ENCODE data around the gene SPOP. TPM values are rescaled to one million over a fixed set of nuclear protein-coding genes. Genes with fewer than 3 reads are reported as not detected.

SPOP gene
- total RNA-seq, 1 donor from 2014 or later: 58.0 TPM

GRCh38 chr17:49700960-49701359 lies 23.1 kb upstream of the SPOP start:
- Mint-ChIP-seq H3K9me3 (ENCODE audit: low read depth) (no peaks in the 10 kb centered on the region), H3K4me3 (ENCODE audit: low read depth) (no peak overlapping the region), H3K27me3 (peaks cover 3% of the 10 kb centered on the region), H3K4me1 (ENCODE audit: low read depth) (peaks cover 1% of the 10 kb centered on the region), H3K27ac (no peak overlapping the region), H3K36me3 (ENCODE audit: insufficient read depth) (peaks cover 19% of the 10 kb centered on the region)
- no peak for TF ChIP-seq CTCF (IDR thresholded peaks at IDR 0.05; ENCODE audit: unreplicated experiment)
- no peak for DNase-seq (ENCODE audit: low spot score, unreplicated experiment)

GRCh38 chr17:49699966-49700575 lies 22.2 kb upstream of the SPOP start:
- no peak overlapping the region for H3K27ac Mint-ChIP-seq
- peaks cover 6% of the 10 kb centered on the region for H3K27me3 Mint-ChIP-seq
- DNase-seq (ENCODE audit: low spot score, unreplicated experiment): no peak
- H3K9me3 Mint-ChIP-seq (ENCODE audit: low read depth): no peaks in the 10 kb centered on the region
- peaks cover 3% of the 10 kb centered on the region for H3K4me1 Mint-ChIP-seq (ENCODE audit: low read depth)
- no peak for TF ChIP-seq CTCF (IDR thresholded peaks at IDR 0.05; ENCODE audit: unreplicated experiment)
- H3K4me3 Mint-ChIP-seq (ENCODE audit: low read depth): no peak overlapping the region
- H3K36me3 Mint-ChIP-seq (ENCODE audit: insufficient read depth): peaks cover 16% of the 10 kb centered on the region

- no peak for TF ChIP-seq CTCF (IDR thresholded peaks at IDR 0.05; ENCODE audit: unreplicated experiment)
- Mint-ChIP-seq H3K27me3 (peaks cover 14% of the 10 kb centered on the region), H3K27ac (no peak overlapping the region), H3K36me3 (ENCODE audit: insufficient read depth) (peaks cover 13% of the 10 kb centered on the region), H3K4me3 (ENCODE audit: low read depth) (no peak overlapping the region), H3K4me1 (ENCODE audit: low read depth) (peaks cover 4% of the 10 kb centered on the region), H3K9me3 (ENCODE audit: low read depth) (no peaks in the 10 kb centered on the region)
- no peak for DNase-seq (ENCODE audit: low spot score, unreplicated experiment)
These were observed 20.1 kb upstream of the SPOP start for GRCh38 chr17:49698005-49698404.

- peaks cover 22% of the 10 kb centered on the region for H3K27me3 Mint-ChIP-seq
- no peak overlapping the region for H3K27ac Mint-ChIP-seq
These were observed 18.4 kb upstream of the SPOP start for GRCh38 chr17:49696233-49696761.

GRCh38 chr17:49695698-49696232 lies 17.9 kb upstream of the SPOP start:
- Mint-ChIP-seq H3K27me3 (peaks cover 26% of the 10 kb centered on the region), H3K4me1 (ENCODE audit: low read depth) (peaks cover 4% of the 10 kb centered on the region), H3K27ac (no peak overlapping the region), H3K9me3 (ENCODE audit: low read depth) (no peaks in the 10 kb centered on the region), H3K36me3 (ENCODE audit: insufficient read depth) (peaks cover 5% of the 10 kb centered on the region), H3K4me3 (ENCODE audit: low read depth) (no peak overlapping the region)
- no peak for TF ChIP-seq CTCF (IDR thresholded peaks at IDR 0.05; ENCODE audit: unreplicated experiment)
- no peak for DNase-seq (ENCODE audit: low spot score, unreplicated experiment)

More at GRCh38 chr17:49696233-49696761, 18.4 kb upstream of the SPOP start:
- Mint-ChIP-seq H3K9me3 (ENCODE audit: low read depth) (no peaks in the 10 kb centered on the region), H3K4me1 (ENCODE audit: low read depth) (peaks cover 4% of the 10 kb centered on the region), H3K36me3 (ENCODE audit: insufficient read depth) (peaks cover 10% of the 10 kb centered on the region), H3K4me3 (ENCODE audit: low read depth) (no peak overlapping the region)
- DNase-seq (ENCODE audit: low spot score, unreplicated experiment): no peak
- TF ChIP-seq CTCF (IDR thresholded peaks at IDR 0.05; ENCODE audit: unreplicated experiment): no peak
